Measurements from ENCODE around the gene ATN1. TPM values are rescaled to one million over a fixed set of nuclear protein-coding genes. Genes with fewer than 3 reads are reported as not detected.

ATN1 gene
- total and polyA plus RNA-seq, 11 donors: 38.4 to 82.9 (median 65.6) TPM

DNA sequence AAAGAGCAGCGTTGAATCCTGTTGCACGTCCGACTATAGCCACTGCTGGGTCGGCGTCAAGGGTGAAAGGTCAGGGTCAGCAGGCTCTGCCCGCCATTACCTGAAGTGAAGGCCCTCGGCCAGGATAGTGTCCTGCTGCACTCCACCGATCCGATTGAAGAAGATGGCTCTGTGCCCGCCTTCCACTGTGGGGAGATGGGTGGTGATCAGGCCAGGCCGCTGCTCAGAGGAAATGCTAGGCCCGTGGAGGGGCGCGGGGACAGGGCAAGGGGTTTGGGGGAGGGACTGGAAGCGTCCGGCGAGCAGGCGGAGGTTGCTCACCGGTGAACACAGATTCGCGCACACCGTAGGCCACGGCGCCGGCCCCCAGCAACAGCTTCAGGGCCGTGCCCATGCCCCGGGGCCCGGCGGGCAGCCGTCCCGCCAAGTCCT, 42.4 kb downstream of the ATN1 start:
- TF ChIP-seq, protein P1, sequence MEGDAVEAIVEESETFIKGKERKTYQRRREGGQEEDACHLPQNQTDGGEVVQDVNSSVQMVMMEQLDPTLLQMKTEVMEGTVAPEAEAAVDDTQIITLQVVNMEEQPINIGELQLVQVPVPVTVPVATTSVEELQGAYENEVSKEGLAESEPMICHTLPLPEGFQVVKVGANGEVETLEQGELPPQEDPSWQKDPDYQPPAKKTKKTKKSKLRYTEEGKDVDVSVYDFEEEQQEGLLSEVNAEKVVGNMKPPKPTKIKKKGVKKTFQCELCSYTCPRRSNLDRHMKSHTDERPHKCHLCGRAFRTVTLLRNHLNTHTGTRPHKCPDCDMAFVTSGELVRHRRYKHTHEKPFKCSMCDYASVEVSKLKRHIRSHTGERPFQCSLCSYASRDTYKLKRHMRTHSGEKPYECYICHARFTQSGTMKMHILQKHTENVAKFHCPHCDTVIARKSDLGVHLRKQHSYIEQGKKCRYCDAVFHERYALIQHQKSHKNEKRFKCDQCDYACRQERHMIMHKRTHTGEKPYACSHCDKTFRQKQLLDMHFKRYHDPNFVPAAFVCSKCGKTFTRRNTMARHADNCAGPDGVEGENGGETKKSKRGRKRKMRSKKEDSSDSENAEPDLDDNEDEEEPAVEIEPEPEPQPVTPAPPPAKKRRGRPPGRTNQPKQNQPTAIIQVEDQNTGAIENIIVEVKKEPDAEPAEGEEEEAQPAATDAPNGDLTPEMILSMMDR (IDR thresholded peaks at IDR 0.05): no peak
- no peak for TF ChIP-seq POLR2A (IDR thresholded peaks at IDR 0.05)
- 0 to 1% (median 0%) methylated on average over 10 to 31 of the region's 31 CpGs for WGBS, 4 donors
- Histone ChIP-seq H3K27me3 (no peaks in the 10 kb centered on the region), H3K9me3 (no peaks in the 10 kb centered on the region), H3K36me3 (peaks cover 0 to 56% (median 55%) of the 10 kb centered on the region in 9 donors), H3K27ac (peak overlapping the region; percentile 89 to 98 (median 94)), H3K4me1 (peaks cover 4 to 34% (median 26%) of the 10 kb centered on the region in 12 donors), H3K4me3 (peak overlapping the region; percentile 72 to 100 (median 86))
- intact Hi-C loops (cut with DNase I): loop anchor here in 3 of 10 donors (2.0 to 5.0 kb wide), 2 partner anchors 47 to 49 kb away; partner anchors contain the start of gene LPCAT3 (in 3 of the 3)
- ATAC-seq: peak in 3 of 4 donors; percentile 2 to 53 (median 41)
- DNase-seq: peak in 2 of 5 donors; percentile 51 to 58

DNA sequence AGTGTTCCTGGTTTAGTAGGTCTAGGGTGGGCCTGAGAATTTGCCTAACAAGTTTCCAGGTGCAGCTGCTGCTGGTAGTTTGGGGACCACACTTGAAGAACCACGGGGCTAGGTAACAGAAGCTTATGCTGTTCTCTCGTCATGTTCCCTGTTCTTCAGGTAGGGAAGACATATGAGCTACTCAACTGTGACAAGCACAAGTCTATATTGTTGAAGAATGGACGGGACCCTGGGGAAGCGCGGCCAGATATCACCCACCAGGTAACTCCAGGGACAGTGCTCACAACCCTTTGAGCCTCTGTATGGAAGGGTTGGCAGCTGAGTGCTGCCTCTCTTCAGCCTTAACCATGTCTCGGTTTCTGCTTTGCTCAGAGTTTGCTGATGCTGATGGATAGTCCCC, 46.4 kb downstream of the ATN1 start:
- Histone ChIP-seq H3K9me3 (no peaks in the 10 kb centered on the region), H3K27ac (no peak overlapping the region), H3K27me3 (no peaks in the 10 kb centered on the region), H3K4me3 (no peak overlapping the region), H3K4me1 (peaks cover 2 to 31% (median 19%) of the 10 kb centered on the region in 12 donors), H3K36me3 (peaks cover 0 to 56% (median 53%) of the 10 kb centered on the region in 9 donors)
- no peak for DNase-seq
- WGBS, 4 donors: 90 to 95% (median 93%) methylated on average over 6 of the region's 6 CpGs
- TF ChIP-seq POLR2A (IDR thresholded peaks at IDR 0.05): no peak
- intact Hi-C loops (cut with DNase I): loop anchor here in 2 of 10 donors (2.0 to 5.0 kb wide), 2 partner anchors 43 to 45 kb away; partner anchors contain the start of gene LPCAT3 (in 2 of the 2)
- ATAC-seq: no peak

DNA sequence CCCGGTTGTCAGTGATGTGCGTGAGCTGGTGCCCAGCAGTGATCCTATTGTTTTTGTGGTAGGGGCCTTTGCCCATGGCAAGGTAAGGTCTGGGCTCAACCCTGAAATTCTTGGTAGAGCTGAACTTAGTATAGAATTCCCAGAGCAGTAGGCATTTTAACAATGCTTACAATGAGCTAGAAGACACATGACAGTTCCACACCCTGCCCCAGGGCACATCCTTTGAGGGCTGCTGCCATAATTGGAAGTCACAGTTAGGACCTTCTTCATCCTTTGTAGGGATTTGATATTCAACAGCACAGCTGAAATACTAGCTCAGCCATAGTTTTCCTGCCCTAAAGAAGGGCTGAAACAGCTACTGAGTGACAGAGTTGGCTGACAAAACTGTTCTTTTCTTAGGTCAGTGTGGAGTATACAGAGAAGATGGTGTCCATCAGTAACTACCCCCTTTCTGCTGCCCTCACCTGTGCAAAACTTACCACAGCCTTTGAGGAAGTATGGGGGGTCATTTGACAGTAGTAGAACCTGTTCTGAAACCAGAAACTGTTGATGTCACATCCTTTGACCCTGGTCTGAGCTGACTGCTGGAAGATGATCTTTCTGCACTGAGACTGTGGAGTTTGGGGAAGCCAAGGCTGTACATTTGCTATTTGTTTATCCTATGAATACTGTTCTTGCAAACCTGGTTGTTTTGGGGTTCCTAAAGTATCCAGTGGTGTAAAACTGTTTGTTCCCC, 47.7 kb downstream of the ATN1 start:
- 88 to 96% (median 91%) methylated on average over 2 of the region's 2 CpGs for WGBS, 4 donors
- ATAC-seq: no peak

DNA sequence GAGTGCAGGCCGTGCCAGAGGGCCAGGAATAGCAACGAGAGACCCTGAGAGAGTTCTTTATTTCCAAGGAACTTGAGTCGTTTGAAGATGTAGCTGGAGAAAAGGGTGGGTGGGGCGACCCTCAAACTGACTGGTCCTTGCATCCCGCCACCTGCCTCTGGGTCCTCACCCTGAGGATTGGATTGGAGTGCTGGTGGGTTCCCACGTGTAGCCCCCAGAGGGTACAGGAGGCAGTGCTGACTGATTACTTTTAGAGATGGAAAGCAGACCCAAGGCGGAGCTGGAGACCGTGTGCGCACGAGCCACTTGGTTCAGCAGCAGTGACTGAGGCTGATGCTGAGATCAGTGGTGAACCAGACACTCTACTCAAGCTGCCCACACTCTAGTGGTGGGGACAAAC, 49.9 kb downstream of the ATN1 start:
- WGBS, 4 donors: 68 to 82% (median 72%) methylated on average over 10 of the region's 10 CpGs
- H3K27me3 ChIP-seq: no peaks in the 10 kb centered on the region
- no peak overlapping the region for H3K27ac ChIP-seq
- intact Hi-C loops (cut with DNase I): loop anchor here in 2 of 10 donors (5.0 kb wide), 2 partner anchors 35 to 40 kb away; partner anchors contain the start of gene LPCAT3 (in 1 of the 2)
- no peak for ATAC-seq
- H3K36me3 ChIP-seq: peaks cover 0 to 90% (median 81%) of the 10 kb centered on the region in 9 donors
- no peaks in the 10 kb centered on the region for H3K9me3 ChIP-seq
- no peak for TF ChIP-seq POLR2A (IDR thresholded peaks at IDR 0.05)
- TF ChIP-seq, protein P1 (IDR thresholded peaks at IDR 0.05): no peak
- no peak overlapping the region for H3K4me3 ChIP-seq
- peaks cover 0 to 17% (median 0%) of the 10 kb centered on the region in 12 donors for H3K4me1 ChIP-seq
- no peak for DNase-seq

More for the DNA sequence above, 47.7 kb downstream of the ATN1 start:
- no peak for DNase-seq
- Histone ChIP-seq H3K9me3 (no peaks in the 10 kb centered on the region), H3K4me3 (no peak overlapping the region), H3K4me1 (peaks cover 0 to 27% (median 12%) of the 10 kb centered on the region in 12 donors), H3K36me3 (peaks cover 0 to 68% (median 60%) of the 10 kb centered on the region in 9 donors), H3K27me3 (no peaks in the 10 kb centered on the region), H3K27ac (no peak overlapping the region)
- no peak for TF ChIP-seq POLR2A (IDR thresholded peaks at IDR 0.05)
- intact Hi-C loops (cut with DNase I): loop anchor here in 3 of 10 donors (2.0 to 5.0 kb wide), 3 partner anchors 37 to 43 kb away; partner anchors contain the start of gene LPCAT3 (in 2 of the 3)

DNA sequence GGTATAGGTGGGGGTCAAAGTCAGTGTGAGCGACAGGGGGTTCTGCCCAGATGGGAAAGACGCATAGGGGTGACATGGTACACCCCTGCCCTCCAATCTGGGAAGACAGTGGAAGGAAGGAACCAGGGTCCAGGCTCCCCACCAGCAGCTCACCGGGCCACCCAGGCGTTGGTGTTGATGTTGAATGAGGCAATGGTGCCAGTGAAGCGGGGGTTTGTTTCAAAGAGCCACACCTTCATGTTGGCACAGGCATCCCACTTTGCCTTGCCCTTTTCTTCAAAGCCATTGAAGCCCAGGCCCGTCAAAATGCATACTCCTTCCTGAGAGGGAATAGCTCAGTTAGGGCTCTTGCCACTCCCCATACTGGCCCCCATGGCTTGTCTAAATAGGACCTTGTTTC, 50.4 kb downstream of the ATN1 start:
- TF ChIP-seq, protein P1 (IDR thresholded peaks at IDR 0.05): no peak
- no peak for TF ChIP-seq POLR2A (IDR thresholded peaks at IDR 0.05)
- peaks cover 0 to 17% (median 0%) of the 10 kb centered on the region in 12 donors for H3K4me1 ChIP-seq
- H3K27me3 ChIP-seq: no peaks in the 10 kb centered on the region
- peak overlapping the region in 11 of 12 donors; percentile 37 to 83 (median 55) for H3K27ac ChIP-seq
- 81 to 90% (median 86%) methylated on average over 6 of the region's 6 CpGs for WGBS, 4 donors
- intact Hi-C loops (cut with DNase I): loop anchor here in 2 of 10 donors (5.0 kb wide), 2 partner anchors 34 to 39 kb away; partner anchors contain the start of gene LPCAT3 (in 1 of the 2)
- peaks cover 0 to 96% (median 87%) of the 10 kb centered on the region in 9 donors for H3K36me3 ChIP-seq
- ATAC-seq (no peak), DNase-seq (no peak)
- no peaks in the 10 kb centered on the region for H3K9me3 ChIP-seq
- no peak overlapping the region for H3K4me3 ChIP-seq

All from heart left ventricle (tissue), 16 donors.